CMK (cell line): Measurements from ENCODE around the gene PRKCQ.
A peak's percentile ranks its signal among the peaks of the same experiment; 100 is the strongest.
"Not testable (repeated sequence)": the region's sequence is repeated elsewhere in the genome, so short reads cannot be mapped to it uniquely, and the experiment has no call there.

Experiments used
- DNase-seq: peaks from one replicate; pipeline ENCODE4 v3.0.0-alpha.2; 2010; ENCODE audit warnings: low read depth

Gene PRKCQ

GRCh38 chr10:6491841-6492609, 88.1 kb downstream of the PRKCQ start:
- no peak for DNase-seq

- no peak for DNase-seq
Observed at GRCh38 chr10:6490614-6491013, 89.5 kb downstream of the PRKCQ start.

GRCh38 chr10:6487920-6488319, 92.2 kb downstream of the PRKCQ start:
- DNase-seq = no peak

GRCh38 chr10:6486309-6486708, 93.8 kb downstream of the PRKCQ start:
- no peak for DNase-seq

- DNase-seq = no peak
Observed at GRCh38 chr10:6482737-6483357, 97.2 kb downstream of the PRKCQ start.

GRCh38 chr10:6478722-6479121, 101.4 kb downstream of the PRKCQ start:
- no peak for DNase-seq

GRCh38 chr10:6476989-6477388, 103.1 kb downstream of the PRKCQ start:
- no peak for DNase-seq

- no peak for DNase-seq
Observed at GRCh38 chr10:6474871-6475270, 105.2 kb downstream of the PRKCQ start.

- no peak for DNase-seq
Observed at GRCh38 chr10:6473901-6474370, 106.1 kb downstream of the PRKCQ start.

GRCh38 chr10:6473430-6473829, 106.6 kb downstream of the PRKCQ start:
- DNase-seq = peak; percentile 60

GRCh38 chr10:6472710-6473005, 107.4 kb downstream of the PRKCQ start:
- DNase-seq = not testable (repeated sequence)

- no peak for DNase-seq
Observed at GRCh38 chr10:6470894-6471618, 109.0 kb downstream of the PRKCQ start.

- no peak for DNase-seq
Observed at GRCh38 chr10:6469661-6470060, 110.4 kb downstream of the PRKCQ start.

- DNase-seq = no peak
Observed at GRCh38 chr10:6465854-6466601, 114.0 kb downstream of the PRKCQ start.

GRCh38 chr10:6465437-6465836, 114.6 kb downstream of the PRKCQ start:
- DNase-seq = no peak

GRCh38 chr10:6464862-6465430, 115.1 kb downstream of the PRKCQ start:
- DNase-seq = no peak

- DNase-seq = no peak
Observed at GRCh38 chr10:6463366-6463765, 116.7 kb downstream of the PRKCQ start.

GRCh38 chr10:6461961-6462360, 118.1 kb downstream of the PRKCQ start:
- no peak for DNase-seq

- DNase-seq = no peak
Observed at GRCh38 chr10:6460861-6461409, 119.1 kb downstream of the PRKCQ start.

GRCh38 chr10:6458814-6459213, 121.3 kb downstream of the PRKCQ start:
- DNase-seq = no peak

GRCh38 chr10:6457376-6457775, 122.7 kb downstream of the PRKCQ start:
- no peak for DNase-seq

- no peak for DNase-seq
Observed at GRCh38 chr10:6456067-6456466, 124.0 kb downstream of the PRKCQ start.
